BLaER1 treated with 17β-estradiol and CSF1 and Interleukin-3, amounts not matched to agents 10 nM and 100 nM (cell line): ENCODE measurements around the gene ZNF398.

Experiments
- H3K27ac ChIP-seq, 11 experiments: shearing (Covaris generic); formaldehyde crosslinking; 2 replicates each; pipeline ENCODE4 v1.8.1; 2022
- H3K27me3 ChIP-seq, 11 experiments: shearing (Covaris generic); formaldehyde crosslinking; 2 replicates each; pipeline ENCODE4 v1.8.1; 2022
- H3K36me3 ChIP-seq, 11 experiments: shearing (Covaris generic); formaldehyde crosslinking; 2 replicates each; pipeline ENCODE4 v1.8.1; 2022
- H3K4me1 ChIP-seq, 10 experiments: shearing (Covaris generic); formaldehyde crosslinking; 2 replicates each; pipeline ENCODE4 v1.8.1; 2022
- H3K4me2 ChIP-seq, 11 experiments: shearing (Covaris generic); formaldehyde crosslinking; 2 replicates each; pipeline ENCODE4 v1.8.1; 2022
- H3K4me3 ChIP-seq, 10 experiments: shearing (Covaris generic); formaldehyde crosslinking; 2 replicates each; pipeline ENCODE4 v1.8.1; 2022
- H3K9ac ChIP-seq, 11 experiments: shearing (Covaris generic); formaldehyde crosslinking; 2 replicates each; pipeline ENCODE4 v1.8.1; 2022
- H3K9me3 ChIP-seq, 11 experiments: shearing (Covaris generic); formaldehyde crosslinking; replicated peaks in 1 of 11; 2 replicates each; pipeline ENCODE4 v1.8.1; 2022
- H4K20me1 ChIP-seq, 11 experiments: shearing (Covaris generic); formaldehyde crosslinking; 2 replicates each; pipeline ENCODE4 v1.8.1; 2022
- Cebpa-rat ChIP-seq, 11 experiments: shearing (Covaris generic); IDR thresholded peaks; 2 replicates each; pipeline ENCODE4 v1.8.1; 2022

ZNF398 gene

DNA sequence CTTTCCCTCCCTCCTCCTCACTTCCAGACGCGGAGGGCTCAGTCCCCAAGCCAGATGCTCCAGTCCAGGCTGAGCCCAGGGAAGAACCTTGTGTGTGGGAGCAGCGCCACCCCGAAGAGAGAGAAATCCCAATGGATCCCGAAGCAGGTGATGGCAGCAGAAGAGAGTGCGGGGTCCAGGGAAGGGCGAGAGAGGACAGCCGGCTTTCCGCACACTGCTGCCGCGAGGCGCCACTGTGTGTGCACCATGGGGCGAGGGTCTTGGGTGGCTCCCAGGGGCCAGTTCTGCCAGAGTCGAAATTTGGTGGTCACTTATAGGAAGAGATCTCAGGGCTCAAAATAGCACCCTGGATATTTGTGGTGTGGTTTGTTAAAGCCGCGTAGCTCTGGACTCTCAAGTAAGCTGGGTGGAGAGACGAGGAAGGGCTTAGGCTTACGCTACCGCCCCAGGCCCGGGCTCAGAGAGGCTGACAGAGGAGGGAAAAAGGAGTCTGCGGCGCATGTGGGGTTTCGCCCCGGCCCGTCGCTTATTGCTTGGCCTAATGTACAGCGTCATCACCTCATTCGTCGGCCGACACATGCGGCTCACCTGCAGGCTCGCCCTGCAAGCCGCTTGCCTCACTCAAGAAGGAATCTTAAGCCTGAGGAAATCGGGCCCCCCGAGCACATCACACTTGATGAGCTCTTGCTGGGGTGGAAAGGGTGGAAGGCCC is 60.2 kb downstream of the ZNF398 start:
- H3K4me3 ChIP-seq: no peak overlapping the region
- H3K4me2 ChIP-seq: no peak overlapping the region
- H3K9ac ChIP-seq: no peak overlapping the region
- no peak for TF ChIP-seq Cebpa-rat (IDR thresholded peaks at IDR 0.05)
- peaks cover 29 to 77% (median 55%) of the 10 kb centered on the region in 11 experiments; a peak in 21 of 22 replicates for H4K20me1 ChIP-seq
- no peaks in the 10 kb centered on the region for H3K27me3 ChIP-seq
- H3K4me1 ChIP-seq: peaks cover 0 to 11% (median 0%) of the 10 kb centered on the region in 10 experiments; a peak in 1 of 20 replicates
- H3K36me3 ChIP-seq: peaks cover 99 to 100% (median 100%) of the 10 kb centered on the region in 11 experiments
- no peak overlapping the region for H3K27ac ChIP-seq
- no peaks in the 10 kb centered on the region for H3K9me3 ChIP-seq

- no peaks in the 10 kb centered on the region for H3K4me1 ChIP-seq
- no peaks in the 10 kb centered on the region for H3K9me3 ChIP-seq
- no peak overlapping the region for H3K4me3 ChIP-seq
- H3K27me3 ChIP-seq: no peaks in the 10 kb centered on the region
- TF ChIP-seq Cebpa-rat (IDR thresholded peaks at IDR 0.05): no peak
- H4K20me1 ChIP-seq: peaks cover 15 to 73% (median 34%) of the 10 kb centered on the region in 11 experiments; a peak in 20 of 22 replicates
- H3K27ac ChIP-seq: no peak overlapping the region
- H3K36me3 ChIP-seq: peaks cover 99 to 100% (median 100%) of the 10 kb centered on the region in 11 experiments
- no peak overlapping the region for H3K4me2 ChIP-seq
- no peak overlapping the region; a peak in 1 of 22 replicates for H3K9ac ChIP-seq
These were observed 62.4 kb downstream of the ZNF398 start for GRCh38 chr7:149209518-149210269.

DNA sequence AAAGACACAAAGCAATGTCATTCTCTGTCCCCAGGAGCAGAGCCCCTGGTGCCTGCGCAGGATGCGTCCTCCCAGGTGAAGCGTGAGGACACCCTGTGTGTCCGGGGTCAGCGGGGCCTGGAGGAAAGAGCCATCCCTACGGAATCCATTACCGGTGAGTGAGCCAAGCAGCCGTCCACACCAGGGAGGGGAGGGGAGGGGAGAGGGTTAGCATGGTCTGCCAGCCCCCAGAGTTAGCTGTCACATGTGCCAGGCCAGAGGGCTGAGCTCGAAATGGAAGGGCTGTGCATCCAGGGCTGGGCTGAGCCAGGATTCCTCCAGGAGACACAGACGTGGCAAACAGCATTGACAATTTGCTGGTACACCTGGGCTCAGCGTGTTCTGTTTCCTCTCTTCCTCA is 63.3 kb downstream of the ZNF398 start:
- H3K4me3 ChIP-seq: no peak overlapping the region
- H3K36me3 ChIP-seq: peaks cover 99 to 100% (median 100%) of the 10 kb centered on the region in 11 experiments
- TF ChIP-seq Cebpa-rat (IDR thresholded peaks at IDR 0.05): no peak
- no peaks in the 10 kb centered on the region for H3K4me1 ChIP-seq
- no peaks in the 10 kb centered on the region for H3K9me3 ChIP-seq
- H3K27ac ChIP-seq: no peak overlapping the region
- H4K20me1 ChIP-seq: peaks cover 9 to 66% (median 26%) of the 10 kb centered on the region in 11 experiments; a peak in 19 of 22 replicates
- no peaks in the 10 kb centered on the region for H3K27me3 ChIP-seq
- no peak overlapping the region for H3K9ac ChIP-seq
- H3K4me2 ChIP-seq: no peak overlapping the region

- Histone ChIP-seq H3K27ac (no peak overlapping the region), H4K20me1 (peaks cover 0 to 80% (median 26%) of the 10 kb centered on the region in 11 experiments; a peak in 14 of 22 replicates), H3K36me3 (peaks cover 100% of the 10 kb centered on the region in 11 experiments), H3K4me2 (no peak overlapping the region), H3K9me3 (no peaks in the 10 kb centered on the region), H3K27me3 (no peaks in the 10 kb centered on the region), H3K4me1 (no peaks in the 10 kb centered on the region), H3K9ac (no peak overlapping the region), H3K4me3 (no peak overlapping the region)
- TF ChIP-seq Cebpa-rat (IDR thresholded peaks at IDR 0.05): no peak
These were observed 66.9 kb downstream of the ZNF398 start for GRCh38 chr7:149214020-149214720.

DNA sequence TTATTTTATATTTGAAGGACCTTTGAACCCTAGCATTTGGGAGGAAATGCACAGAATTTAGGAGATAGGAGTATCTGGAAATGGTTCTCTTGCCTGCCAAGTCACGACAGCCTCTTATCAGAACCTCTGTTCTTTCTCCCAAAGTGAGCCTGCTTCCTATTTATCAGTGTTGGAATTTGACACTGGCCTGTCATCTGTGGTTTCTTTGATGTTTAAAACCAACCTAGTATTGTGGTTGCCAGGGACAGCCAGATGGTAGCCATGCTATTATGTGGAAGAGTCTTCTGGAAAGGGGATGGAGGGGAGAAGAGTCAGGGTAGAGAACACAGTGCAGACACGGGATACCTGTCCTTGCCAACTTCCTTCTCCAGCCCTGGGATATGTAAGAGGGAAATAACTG is 69.1 kb downstream of the ZNF398 start:
- H3K36me3 ChIP-seq: peaks cover 94 to 100% (median 100%) of the 10 kb centered on the region in 11 experiments
- H3K27me3 ChIP-seq: no peaks in the 10 kb centered on the region

GRCh38 chr7:149217570-149217969 is 70.3 kb downstream of the ZNF398 start:
- Histone ChIP-seq H3K27me3 (no peaks in the 10 kb centered on the region), H3K4me1 (peaks cover 0 to 8% (median 0%) of the 10 kb centered on the region in 10 experiments; a peak in 1 of 20 replicates), H4K20me1 (peaks cover 0 to 77% (median 21%) of the 10 kb centered on the region in 11 experiments; a peak in 11 of 22 replicates), H3K9ac (no peak overlapping the region), H3K36me3 (peaks cover 86 to 99% (median 97%) of the 10 kb centered on the region in 11 experiments), H3K4me3 (no peak overlapping the region), H3K4me2 (no peak overlapping the region), H3K9me3 (no peaks in the 10 kb centered on the region), H3K27ac (no peak overlapping the region)
- no peak for TF ChIP-seq Cebpa-rat (IDR thresholded peaks at IDR 0.05)

More for the DNA sequence above, 69.1 kb downstream of the ZNF398 start:
- Histone ChIP-seq H3K9me3 (no peaks in the 10 kb centered on the region), H3K4me1 (peaks cover 0 to 8% (median 0%) of the 10 kb centered on the region in 10 experiments; a peak in 1 of 20 replicates), H4K20me1 (peaks cover 0 to 79% (median 19%) of the 10 kb centered on the region in 11 experiments; a peak in 11 of 22 replicates), H3K4me3 (no peak overlapping the region), H3K27ac (no peak overlapping the region), H3K4me2 (no peak overlapping the region), H3K9ac (no peak overlapping the region)
- no peak for TF ChIP-seq Cebpa-rat (IDR thresholded peaks at IDR 0.05)

- Histone ChIP-seq H3K4me1 (peaks cover 0 to 8% (median 0%) of the 10 kb centered on the region in 10 experiments; a peak in 1 of 20 replicates), H4K20me1 (peaks cover 0 to 75% (median 23%) of the 10 kb centered on the region in 11 experiments; a peak in 11 of 22 replicates), H3K27ac (no peak overlapping the region), H3K9me3 (no peaks in the 10 kb centered on the region), H3K27me3 (no peaks in the 10 kb centered on the region), H3K4me2 (no peak overlapping the region), H3K4me3 (no peak overlapping the region), H3K9ac (no peak overlapping the region), H3K36me3 (peaks cover 84 to 98% (median 96%) of the 10 kb centered on the region in 11 experiments)
- TF ChIP-seq Cebpa-rat (IDR thresholded peaks at IDR 0.05): no peak
These were observed 71.5 kb downstream of the ZNF398 start for GRCh38 chr7:149218469-149219420.

DNA sequence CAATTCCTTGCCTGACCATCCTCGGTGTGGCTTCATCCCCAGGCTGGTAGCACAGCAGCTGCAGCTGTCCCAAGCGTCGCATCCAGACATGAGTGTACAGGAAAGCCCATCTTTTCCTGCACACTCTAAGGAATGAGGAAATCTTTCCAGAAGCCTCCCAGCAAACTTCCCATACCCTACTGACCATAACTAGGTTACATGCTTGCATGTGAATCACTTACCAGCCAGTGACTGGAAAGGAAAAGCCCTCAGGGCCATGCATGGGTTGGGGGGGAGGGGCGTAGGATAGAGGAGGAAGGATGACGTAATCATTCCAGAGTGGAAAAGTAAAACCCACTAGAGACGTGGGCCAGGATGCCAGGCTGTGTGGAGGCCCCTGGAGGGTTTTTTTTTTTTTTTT is 73.3 kb downstream of the ZNF398 start:
- H3K27ac ChIP-seq: no peak overlapping the region
- H3K4me3 ChIP-seq: no peak overlapping the region
- H3K27me3 ChIP-seq: no peaks in the 10 kb centered on the region
- TF ChIP-seq Cebpa-rat (IDR thresholded peaks at IDR 0.05): no peak
- no peak overlapping the region for H3K4me2 ChIP-seq
- peaks cover 81 to 96% (median 93%) of the 10 kb centered on the region in 11 experiments for H3K36me3 ChIP-seq
- H4K20me1 ChIP-seq: peaks cover 0 to 81% (median 30%) of the 10 kb centered on the region in 11 experiments; a peak in 13 of 22 replicates
- H3K9me3 ChIP-seq: no peaks in the 10 kb centered on the region
- peaks cover 0 to 8% (median 0%) of the 10 kb centered on the region in 10 experiments; a peak in 1 of 20 replicates for H3K4me1 ChIP-seq
- no peak overlapping the region for H3K9ac ChIP-seq
